HG03521 (cell line): ENCODE results near the gene SND1.

Source experiments
- ATAC-seq: cut with Tn5 transposase; IDR thresholded peaks from one replicate; pipeline ENCODE4 v1.9.1; 2021; ENCODE audit warnings: mild to moderate bottlenecking, moderate library complexity; ENCODE audit not compliant: unreplicated experiment

Gene SND1

DNA sequence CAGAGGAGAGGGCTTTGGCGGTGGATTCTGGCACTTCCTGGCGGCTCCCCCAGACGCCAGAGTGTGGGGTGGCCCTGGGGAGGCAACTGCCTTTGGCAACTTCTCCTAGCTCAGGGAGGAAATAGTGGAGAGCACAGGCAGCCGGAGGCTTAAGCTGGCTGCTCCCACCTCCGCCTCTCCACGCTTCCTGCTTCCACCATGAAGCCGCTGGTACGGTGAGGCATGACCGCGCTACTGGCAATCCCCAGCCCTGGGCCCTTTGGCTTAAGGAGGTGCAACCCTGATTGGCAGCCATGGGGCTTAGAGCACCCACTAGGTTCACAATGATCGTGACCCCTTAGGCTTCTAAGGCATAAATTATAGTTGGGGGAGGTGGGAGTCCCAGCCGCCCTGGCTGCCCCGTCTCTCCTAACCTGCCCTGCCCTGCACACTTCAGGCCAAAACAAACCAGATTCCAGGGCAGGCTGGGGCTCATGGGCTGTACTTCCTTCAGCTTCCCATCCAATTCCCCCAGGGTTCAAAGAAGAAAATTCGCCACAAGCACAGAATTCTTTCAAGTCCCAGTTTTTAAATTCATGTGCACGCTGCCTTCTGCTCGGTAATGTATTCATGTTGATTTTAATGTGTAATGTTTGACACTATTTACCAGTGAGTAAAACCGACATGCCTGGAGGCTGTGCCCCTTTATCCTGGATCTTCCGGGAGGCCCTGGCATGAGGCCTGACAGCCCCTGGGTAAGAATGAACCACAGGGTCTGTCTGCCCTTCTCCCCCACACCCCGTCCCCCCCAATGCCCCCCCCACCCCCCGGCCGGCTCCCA, 469.9 kb downstream of the SND1 start:
- ATAC-seq = no peak

DNA sequence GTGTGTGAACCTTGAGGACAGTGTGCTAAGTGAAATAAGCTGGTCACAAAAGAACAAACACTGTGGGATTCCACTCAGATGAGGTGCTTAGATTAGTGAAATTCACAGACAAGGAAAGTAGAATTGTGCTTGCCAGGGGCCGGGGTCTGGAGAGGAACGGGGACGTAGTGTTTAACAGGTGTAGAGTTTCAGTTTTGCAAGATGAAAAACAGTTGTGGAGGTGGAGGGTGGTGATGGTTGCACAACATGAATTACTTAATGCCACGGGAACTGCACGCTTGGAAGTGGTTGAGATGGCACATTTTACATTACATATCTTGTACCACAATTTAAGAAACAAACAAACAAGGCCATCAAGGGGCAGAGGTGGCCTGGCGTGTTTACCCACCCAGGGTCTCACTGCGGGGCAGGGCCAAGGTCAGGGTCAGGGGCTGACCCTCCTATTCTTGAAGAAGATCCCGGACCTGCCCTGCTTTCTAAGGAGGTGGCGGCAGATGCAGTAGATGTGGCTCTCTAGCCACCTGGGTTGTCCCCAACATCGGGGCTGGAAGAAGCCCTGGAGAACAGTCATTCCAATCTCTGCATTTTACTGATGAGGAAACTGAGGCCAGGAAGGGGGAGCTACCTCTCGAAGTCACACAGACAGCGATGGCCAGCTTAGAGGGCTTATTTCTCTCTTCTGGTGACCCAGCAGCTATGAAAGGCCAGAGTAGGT, 470.7 kb downstream of the SND1 start:
- no peak for ATAC-seq

DNA sequence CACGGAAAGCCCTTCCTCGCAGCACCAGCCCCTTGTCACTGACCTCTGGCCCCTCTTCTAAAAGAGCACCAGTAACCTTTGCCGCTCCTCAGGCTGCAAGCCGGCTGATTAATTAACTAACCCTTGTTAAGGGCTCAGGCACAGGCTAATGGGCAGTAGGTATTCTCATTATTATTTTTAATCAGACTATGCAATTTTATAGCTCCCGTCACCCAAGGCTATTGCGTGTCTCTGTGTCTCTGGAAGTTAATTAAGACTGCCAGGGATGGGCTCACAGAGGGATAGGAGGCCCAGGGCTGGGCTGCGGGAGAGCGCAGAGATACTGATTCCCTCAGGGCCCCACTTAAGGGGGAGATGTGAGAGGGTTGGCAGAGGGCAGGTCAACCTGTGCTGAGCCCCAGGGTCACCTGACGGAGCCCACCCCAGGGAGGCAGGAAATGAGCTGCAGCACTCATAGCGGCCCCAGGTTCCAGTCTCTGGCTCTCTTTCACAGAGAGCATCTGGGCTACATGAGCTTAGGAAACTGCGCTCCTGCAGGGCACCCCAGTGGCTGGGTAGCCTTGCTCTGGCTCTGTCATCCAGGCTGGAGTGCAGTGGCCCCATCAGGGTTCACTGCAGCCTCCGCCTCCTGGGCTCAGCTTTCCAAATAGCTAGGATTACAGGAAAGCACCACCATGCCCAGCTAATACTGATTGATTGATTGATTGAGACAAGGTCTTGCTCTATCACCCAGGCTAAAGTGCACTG, 471.5 kb downstream of the SND1 start:
- no peak for ATAC-seq

DNA sequence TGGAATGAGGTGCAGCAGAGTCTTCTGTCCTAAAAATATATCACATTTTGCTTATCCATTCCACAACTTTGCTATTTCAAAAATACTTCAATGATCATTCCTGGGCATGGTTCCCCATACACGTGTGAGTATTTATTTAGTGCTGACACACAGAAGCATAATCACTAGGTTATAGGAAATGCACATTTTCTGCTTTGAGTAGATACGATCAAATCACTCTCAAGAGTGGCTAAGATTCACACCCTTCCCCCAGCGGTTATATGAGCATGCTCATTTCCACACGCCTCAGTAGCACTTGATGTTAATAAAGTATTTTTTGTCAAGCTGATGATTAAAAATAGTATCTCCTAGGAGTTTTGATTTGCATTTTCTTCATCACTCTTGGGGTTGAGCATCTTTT, 472.8 kb downstream of the SND1 start:
- no peak for ATAC-seq

DNA sequence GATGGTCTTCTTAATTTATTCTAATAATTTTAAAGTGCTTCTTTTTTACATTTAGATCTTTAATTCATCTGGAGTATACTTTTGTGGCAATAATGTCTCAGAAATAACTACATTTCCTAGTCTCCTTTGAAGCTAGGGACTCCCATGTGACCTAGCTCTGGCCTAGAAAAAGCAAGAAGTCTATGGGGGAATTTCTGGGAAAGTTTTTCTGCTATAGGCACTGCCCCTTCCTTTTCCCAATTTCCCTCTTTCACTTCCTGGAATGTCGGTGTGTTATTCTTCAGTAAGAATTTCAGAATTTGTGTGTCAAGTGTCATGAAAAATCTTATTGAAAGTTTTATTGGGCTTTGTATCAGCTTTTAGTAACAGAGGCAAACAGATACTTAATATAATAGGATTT, 473.8 kb downstream of the SND1 start:
- ATAC-seq = no peak

DNA sequence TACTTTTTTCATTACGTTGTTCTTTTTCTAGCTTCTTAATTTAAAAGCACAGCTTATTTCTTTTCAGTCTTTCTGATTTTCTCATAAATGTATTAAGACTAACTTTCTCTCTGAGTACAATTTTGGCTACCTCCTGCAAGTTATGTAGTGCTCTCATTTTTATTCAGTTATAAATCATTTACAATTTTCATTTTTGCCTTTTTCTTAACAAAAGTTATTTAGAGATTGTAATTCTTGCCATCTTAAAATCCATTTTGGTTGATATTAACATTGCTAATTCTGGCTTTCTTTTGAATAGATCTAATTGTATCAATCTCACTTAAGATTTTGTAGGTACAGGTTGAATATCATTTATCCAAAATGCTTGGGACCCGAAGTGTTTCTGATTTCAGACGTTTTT, 476.4 kb downstream of the SND1 start:
- ATAC-seq = no peak

DNA sequence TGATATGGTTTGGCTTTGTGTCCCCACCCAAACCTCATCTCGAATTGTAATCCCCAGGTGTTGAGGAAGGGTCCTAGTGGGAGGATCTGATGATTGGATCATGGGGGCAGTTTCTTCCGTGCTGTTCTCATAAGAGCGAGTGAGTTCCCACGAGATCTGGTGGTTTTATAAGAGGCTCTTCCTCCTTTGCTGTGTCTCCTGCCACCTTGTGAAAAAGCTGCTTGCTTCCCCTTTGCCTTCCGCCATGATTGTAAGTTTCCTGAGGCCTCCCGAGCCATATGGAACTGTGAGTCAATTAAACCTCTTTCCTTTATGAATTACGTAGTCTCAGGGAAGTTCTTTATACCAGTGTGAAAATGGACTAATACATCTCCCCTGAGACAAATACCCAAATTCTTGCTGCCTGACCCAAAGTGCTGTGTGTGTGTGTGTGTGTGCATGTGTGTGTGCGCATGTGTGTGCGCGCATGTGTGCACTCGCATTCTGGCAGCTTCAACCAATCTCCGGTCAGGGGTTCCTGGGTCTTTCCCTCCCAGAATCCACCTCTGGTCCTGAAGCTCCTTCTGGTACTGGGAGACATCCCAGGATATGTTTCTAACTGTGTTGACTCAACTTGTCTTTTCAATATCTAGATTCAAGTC, 477.4 kb downstream of the SND1 start:
- no peak for ATAC-seq

DNA sequence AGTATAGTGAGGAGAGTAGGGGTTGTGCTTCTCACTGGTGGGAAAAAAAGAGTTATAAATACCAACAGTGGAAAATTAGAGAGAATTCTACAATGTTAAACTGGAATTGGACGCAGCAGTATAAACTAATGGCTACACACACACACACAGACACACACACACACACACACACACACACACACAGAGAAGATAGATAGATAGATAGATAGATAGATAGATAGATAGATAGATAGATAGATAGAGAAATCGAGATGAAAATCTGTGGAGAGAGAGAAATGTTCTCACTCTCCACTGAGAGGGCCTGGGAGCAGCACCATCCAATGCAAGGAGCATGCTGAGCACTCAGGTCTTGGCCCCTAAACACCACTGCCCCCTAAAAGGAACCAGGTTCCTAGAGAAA, 479.1 kb downstream of the SND1 start:
- ATAC-seq = no peak

DNA sequence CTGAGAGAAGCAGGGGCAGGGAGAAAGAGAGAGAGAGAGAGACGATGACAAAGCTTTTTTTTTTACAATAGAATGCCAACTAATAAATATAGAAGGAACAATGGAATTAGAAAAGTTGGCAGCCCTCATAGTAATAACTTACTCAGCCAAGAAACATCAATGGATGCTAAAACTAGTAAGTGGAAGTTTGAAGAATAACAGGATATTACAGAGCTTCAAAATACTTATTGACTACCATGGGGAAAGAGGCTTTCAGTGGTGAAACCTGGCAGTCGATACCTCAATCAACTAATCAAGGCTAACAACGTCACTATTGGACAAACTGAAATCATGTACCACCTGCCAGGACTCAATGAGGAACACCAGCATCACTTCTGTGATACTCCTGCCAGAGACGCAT, 479.7 kb downstream of the SND1 start:
- no peak for ATAC-seq

DNA sequence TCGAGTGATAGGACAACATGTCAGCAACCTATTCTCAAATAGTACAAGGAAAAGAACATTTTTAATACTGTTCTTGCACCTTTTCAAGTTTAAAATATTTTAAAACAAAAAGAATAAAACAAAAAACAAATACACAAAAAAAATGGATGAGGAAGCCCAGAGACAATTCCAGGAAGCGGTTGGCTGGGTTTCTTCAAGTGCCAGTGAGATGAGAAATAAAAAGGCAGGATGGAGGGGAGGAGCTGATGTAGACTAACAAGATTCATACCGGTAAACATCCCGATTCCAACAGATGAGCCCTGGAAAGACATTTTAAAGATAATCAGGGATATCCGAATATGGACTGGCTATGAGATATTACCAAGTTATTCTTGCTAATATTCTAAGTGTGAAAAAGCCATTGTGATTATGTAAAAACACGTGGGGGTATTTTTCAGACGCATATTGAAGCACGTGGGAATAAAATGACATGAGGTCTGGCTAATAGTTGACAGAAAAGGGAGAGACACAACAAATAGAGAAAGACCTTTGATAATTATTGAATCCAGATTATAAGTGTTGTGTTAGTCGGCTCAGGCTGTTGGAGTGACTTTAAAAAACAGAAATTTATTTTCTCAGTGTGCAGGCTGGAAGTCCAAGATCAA, 480.6 kb downstream of the SND1 start:
- ATAC-seq = no peak

DNA sequence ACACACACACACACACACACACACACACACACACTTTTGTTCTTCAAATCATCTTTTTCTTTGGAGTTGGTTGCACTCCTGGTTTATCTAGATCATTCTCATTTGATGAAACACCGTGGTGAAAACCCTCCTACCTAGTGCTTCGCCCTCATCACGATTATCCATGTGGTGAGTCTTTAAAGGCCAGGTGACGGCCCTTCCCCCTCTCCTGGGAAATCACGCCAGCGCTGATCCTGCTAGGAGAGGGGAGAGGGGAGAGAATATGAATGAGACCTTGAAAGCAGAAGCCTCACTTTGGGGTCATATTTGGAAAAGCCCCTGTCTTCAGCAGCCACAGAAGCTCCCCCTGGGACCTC, 483.1 kb downstream of the SND1 start:
- no peak for ATAC-seq

DNA sequence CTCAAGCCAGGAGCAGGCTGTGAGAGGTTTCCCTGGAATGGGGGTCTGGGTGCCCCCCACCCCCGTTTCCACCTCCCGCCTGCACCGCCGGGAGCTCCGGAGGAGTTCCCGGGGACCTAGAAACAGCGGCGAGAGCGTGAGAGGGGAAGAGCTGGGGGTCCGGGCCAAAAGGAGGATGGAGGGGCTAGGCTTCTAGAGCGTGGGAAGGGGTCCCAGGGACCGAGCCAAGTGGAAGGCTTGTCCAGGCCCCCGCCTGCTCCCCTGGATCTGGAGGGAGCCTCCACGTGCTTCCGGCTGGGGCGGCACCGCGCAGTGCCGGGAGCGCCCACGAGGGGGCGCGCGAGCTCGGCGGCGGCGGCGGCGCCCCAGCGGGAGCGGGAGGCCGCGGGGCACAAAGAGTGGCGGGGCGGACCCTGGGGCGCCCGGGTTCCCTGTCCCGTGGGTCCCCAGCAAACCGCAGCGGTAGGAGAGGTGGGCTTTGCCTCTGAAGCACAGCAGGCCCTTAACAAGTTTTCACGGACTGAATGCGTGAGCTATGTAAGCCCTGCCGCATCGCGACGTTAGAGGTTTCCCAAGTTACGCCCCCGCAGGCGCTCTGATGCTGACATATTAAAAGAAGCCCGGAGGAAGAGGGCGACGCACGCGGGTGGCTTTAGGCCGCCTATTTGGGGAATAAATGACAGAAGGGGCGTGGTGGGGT, 483.7 kb downstream of the SND1 start:
- ATAC-seq = peak; percentile 88

DNA sequence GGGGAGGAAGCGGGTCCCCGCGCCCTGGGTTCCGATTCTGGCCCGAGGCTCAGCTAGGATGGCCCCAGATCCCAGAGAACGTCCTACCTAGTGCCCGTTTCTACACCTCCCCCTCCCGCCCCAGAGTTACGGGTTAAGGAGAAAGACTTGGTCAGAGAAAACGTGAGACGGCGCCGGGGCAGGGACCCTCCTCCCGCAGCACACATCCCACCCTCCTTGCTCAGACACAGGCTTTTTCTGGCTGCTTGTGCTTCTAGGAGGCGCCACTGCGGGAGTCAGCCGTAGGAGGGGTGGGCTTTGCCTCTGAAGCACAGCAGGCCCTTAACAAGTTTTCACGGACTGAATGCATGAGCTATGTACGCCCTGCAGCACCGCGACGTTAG, 484.2 kb downstream of the SND1 start:
- ATAC-seq = no peak

DNA sequence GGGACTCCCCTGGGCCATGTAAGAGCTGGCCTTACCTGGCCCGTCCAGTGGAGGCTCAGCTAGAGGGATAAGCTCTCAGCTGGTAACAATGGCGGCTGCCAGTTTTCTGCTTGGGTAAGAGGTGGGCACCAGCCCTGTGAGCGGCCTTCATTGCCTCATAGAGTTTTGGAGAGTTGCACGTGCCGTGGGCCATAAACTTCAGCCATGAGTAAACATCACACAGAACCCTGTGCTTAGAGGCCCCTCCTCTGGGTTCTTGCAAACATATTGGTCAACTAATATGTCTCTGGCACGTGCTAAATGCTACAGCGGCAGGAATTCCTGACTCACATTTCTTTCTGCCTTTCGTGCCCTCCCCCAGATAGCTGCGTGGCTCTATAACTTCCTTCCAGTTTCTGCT, 485.2 kb downstream of the SND1 start:
- no peak for ATAC-seq

DNA sequence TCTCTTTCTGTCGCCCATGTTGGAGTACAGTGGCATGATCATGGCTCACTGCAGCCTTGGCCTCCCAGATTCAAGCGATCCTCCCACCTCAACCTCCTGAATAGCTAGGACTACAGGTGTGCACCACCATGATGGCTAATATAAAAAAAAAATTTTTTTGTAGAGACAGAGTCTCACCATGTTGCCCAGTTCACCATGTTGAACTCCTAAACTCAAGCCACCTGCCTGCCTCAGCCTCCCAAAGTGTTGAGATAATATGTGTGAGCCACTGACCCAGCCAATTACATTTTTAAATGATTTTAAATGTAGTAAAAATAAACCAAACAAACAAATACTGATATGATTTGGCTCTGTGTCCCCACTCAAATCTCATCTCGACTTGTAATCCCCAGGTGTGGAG, 487.4 kb downstream of the SND1 start:
- ATAC-seq = no peak

DNA sequence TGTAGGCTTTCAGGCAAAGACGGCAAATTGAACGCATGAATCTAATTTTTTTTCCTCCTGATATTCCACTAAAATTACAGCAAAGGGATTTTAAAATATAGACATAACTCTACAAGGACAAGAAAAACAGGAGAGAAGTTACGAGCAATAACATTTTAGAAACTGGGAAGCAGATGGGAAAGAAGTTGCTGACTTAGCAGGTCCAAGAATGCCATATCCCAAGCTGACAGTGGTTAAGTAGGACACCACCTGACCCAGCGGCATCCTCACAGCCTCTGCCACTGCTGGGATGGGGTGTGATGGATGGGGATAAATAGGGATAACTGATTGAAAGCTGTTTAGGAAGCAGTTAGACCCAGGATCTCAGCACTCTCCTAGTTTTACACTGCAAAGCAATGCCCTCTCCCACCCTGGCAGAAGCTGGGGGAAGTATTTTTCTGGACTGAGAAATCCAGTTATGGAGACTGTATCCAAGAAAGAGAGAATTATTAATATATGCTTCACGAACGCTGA, 489.7 kb downstream of the SND1 start:
- ATAC-seq = no peak
